GM19025 (cell line): ENCODE data around the gene KCTD3.
A peak's percentile ranks its signal among the peaks of the same experiment; 100 is the strongest.

ENCODE experiments used
- ATAC-seq: cut with Tn5 transposase; IDR thresholded peaks from one replicate; pipeline ENCODE4 v1.9.1; 2021; ENCODE audit warnings: mild to moderate bottlenecking, low read depth, moderate library complexity; ENCODE audit not compliant: unreplicated experiment

KCTD3 gene

DNA sequence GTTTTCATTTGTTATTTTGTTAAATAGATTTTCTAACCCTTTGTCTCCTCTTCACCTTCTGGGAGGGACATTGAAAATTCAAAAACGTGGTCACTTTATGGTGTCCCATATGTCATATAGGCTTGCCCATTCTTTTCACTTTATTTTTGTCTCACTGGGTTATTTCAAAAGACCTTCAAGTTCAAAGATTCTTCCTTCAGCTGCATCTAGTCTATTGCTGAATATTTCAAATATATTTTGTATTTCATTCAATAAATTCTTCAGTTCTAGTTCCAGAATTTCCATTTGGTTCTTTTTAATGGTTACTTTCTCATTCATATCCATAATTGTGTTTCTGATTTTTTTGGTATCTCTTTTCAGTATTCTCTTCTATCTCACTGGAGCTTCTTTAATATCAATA lies 11.6 kb upstream of the KCTD3 start:
- no peak for ATAC-seq

DNA sequence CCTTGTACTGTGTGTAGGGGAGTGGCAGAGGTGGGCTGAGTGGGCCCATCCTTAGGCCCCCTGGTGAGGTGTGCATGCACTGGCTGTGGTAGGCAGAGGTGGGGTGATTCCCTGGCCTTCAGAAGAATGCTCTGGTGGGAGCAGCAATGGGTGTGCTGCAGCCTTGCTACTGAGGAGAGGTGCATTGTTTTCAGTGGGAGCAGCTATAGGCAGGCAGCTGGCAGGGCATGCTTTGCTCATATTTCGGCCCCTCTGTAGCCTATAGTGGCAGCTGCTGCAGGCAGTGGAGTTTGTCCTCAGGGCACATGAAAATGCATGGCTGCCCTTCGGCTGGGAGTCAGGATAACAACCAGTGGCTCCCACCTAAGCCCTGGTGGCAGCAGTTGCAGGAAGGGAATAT lies 10.1 kb upstream of the KCTD3 start:
- ATAC-seq = no peak

DNA sequence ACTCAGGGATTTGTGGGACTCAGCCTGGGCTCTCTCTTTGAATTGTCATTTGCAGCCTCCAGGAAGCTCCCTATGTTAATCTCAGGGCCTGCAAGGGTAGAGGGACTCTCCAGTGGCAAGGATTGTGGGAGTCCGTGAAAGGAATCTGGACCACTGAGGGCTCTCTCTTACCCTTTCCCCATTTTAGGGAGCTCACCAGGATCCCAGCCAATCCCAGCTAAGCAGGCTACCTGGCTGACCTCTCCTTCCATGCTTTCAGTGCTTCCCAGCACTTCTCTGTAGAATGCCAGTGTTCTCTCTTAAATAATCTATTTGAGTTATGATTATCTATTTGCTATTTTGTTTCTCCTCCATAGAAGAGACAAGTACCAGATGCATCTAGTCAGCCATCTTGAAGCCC lies 9.6 kb upstream of the KCTD3 start:
- no peak for ATAC-seq

DNA sequence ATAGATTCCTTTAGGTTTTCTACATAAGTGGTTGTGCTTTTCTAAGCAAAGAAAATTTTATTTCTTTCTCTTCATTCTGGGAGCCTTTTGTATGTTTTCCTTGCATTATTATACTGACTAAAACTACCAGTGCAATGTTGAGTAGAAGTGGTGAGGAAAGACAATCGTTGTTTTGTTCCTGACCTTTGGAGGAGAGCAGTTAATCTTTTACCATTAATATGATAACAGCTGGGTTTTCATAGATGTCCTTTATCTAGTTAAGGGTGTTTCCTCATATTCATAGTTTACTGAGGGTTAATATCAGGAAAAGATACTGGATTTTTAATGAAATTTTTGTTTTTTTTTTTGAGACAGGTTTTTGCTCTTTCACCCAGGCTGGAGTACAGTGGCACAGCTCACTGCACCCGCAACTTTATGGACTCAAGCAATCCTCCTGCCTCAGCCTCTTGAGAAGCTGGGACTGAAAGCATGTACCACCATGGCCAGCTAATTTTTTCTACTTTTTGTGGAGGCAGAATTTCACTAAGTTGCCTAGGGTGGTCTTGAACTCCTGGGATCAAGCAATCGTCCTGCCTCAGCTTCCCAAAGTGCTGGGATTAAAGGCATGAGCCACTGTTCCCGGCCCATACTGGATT lies 9.0 kb upstream of the KCTD3 start:
- no peak for ATAC-seq

DNA sequence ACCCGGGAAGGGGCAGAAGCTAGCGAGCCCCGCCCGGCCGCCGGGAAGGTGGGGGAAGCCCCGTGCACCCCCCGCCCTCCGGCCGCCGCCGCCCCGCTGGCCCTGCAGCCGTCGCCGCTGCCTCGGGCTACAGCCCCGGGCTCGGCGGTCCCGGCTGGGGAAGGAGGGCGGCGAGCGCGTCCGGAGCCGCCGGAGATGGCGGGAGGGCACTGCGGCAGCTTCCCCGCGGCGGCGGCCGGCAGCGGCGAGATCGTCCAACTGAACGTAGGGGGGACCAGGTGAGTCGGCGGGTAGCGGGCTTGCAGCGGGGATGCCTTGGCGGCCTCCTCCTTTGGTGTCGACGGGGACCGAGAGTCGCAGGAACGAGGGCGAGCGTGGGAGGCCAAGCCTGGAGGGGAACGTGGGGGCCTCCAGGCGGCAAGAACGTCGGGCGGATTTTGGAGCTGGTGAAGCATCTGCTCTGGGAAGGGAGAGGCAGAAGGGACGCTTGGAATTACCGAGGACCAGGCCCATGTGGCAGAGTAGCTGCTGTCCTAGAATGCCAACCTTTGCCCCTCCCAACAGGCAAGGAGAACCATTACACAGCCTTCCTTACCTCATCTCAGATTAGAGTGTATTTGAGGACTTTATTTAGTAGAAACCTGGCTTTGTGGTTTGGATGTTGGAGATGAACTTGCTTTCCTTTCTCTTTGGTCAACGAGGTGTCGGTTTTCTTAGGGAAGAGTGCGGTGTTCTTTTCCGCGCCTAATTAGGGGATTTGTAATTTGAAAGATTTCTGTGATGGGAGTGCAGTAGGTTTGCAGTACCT lies 591 bp downstream of the KCTD3 start:
- ATAC-seq = peak; percentile 60

DNA sequence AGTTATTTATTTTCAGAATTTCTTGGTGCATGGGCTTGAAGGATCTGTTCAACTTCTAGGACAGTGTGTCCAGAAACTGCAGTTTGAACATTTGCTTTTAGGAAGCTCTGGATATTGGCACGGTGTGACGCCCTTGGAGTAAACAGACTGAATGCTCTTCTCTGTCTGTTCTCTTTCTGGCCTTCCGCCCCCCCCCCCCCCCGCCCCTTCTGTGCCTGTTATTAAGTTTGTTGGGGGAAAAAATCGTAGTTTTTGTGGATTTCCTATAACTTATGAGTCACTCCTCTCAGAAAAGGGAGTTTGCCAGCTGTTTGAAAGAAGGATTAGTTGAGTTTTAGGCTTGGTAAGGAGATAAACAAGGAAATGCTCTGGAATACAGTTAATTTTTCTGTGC lies 1.2 kb downstream of the KCTD3 start:
- no peak for ATAC-seq

DNA sequence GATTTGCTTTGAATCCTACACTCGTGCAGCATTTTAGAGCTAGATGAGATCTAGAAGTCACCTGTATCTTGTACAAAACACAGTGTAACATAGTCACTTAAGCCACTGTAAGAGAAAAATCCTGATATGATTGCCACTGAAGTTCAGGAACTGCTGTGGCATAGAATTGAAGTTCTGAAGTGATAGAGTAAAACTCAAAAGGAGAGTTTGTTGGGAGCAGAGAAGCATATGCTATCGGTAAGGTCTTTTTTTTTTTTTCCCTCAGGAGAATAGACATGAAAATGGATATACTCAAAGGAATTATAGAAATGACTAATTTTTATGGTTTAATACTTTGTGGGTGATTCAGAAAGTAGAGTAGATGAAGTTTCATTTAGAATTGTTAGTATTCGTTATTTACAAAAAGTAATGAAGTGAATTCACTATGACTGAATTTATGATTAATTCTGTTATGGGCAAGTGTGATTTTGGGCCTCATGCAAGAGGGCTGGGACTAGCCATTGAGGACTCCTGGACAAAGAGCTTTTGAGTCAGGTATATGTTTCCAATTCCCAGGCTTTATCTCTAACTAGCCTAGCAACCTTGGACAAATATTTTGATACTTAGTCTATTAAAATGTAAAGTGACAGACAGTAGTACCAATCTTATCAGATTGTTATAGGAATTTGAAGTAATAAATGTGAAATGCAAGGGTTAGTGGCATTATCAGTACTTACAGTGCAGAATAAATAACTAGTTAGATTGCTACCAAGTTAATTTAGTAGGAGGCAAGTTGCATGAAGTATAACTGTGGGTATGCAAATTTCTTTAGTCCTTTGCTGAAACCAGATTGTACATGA lies 3.1 kb downstream of the KCTD3 start:
- ATAC-seq = no peak

DNA sequence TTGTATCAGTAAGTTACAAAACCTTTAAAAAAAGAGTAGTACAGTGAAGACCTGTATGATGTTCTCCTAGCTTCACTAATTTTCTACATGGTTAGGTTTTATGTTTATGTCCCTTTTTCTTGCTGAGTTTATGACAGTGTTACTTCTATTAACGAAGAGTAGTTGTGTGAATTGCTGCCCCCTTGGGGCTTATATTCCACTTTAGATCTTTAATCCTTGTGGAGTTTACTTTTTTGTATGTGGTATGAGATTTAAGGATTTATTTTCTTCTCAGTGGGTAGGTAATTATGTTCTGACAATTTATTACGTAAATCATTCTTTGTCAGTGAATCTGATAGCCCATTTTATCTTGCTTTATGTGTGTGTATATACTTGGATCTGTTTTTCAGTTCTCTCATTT lies 14.8 kb downstream of the KCTD3 start:
- no peak for ATAC-seq

DNA sequence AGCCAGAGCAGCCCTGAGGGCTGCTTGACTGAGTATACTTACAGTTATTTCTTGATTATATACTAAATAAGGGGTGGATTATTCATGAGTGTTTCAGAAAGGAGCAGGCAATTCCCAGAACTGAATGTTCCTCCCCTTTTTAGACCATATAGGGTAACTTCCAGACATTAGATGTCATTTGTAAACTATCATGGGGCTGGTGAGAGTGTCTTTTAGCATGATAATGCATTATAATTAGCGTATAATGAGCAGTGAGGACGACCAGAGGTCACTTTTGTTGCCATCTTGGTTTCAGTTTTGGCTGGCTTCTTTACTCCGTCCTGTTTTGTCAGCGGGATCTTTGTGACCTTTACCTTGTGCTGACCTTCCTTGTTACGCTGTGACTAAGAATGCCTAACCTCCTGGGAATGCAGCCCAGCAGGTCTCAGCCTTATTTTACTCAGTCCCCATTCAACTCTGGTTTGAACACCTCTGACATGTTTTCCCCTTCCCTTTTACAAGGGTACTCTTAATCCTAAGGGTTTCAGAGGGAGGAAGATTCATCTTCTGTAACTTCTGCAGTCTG lies 16.2 kb downstream of the KCTD3 start:
- ATAC-seq = peak; percentile 80

DNA sequence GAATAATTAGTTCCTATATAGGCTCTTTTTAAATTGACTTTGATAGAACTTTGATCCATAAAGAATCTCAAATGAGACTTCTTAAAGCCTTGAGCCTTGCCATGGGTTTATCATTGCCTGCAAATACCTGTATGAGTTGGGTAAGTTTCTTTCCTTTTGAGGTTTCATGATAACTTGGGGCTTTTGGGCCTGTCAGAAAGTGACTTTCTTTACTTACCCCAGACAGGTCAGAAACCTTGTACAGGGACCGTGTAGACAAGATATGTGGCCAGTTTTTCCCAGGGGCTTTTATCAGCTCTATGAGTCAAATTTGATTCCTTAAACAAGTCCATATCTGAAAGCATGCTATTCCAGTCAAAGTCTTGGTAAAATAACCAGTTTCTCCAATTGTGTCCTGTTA lies 17.3 kb downstream of the KCTD3 start:
- peak; percentile 33 for ATAC-seq

DNA sequence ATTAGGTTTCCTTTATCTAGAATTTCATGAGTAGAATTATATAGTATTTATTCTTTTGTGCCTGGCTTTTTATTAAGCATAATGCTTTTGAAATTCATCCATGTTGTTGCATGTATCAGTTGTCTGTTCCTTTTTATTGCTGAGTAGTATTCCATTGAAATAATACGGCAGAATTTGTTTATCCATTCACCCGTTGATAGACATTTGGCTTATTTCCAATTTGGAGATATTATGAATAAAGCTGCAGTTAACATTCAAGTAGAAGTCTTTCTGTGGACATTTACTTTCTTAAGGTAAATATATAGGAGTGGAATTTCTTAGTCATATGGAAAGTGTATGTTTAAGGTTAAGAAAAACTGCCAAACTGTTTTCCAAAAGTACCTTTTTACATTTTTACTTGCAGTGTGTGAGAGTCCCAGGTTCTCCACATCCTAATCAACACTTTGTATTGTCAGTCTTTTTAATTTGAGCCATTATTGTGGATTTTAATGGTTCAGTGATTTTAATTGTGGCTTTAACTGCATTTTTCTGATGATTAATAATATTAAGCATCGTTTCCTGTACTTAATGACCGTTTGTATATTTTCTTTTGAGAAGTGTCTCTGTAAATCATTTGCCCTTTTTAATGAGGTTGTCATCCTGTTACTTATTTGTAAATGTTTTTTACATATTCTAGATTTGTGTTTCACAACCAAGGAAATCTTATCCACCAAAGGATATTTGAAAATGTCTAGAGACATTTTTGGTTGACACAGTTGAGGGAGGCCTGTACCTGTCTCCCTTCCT lies 22.7 kb downstream of the KCTD3 start:
- ATAC-seq = no peak

DNA sequence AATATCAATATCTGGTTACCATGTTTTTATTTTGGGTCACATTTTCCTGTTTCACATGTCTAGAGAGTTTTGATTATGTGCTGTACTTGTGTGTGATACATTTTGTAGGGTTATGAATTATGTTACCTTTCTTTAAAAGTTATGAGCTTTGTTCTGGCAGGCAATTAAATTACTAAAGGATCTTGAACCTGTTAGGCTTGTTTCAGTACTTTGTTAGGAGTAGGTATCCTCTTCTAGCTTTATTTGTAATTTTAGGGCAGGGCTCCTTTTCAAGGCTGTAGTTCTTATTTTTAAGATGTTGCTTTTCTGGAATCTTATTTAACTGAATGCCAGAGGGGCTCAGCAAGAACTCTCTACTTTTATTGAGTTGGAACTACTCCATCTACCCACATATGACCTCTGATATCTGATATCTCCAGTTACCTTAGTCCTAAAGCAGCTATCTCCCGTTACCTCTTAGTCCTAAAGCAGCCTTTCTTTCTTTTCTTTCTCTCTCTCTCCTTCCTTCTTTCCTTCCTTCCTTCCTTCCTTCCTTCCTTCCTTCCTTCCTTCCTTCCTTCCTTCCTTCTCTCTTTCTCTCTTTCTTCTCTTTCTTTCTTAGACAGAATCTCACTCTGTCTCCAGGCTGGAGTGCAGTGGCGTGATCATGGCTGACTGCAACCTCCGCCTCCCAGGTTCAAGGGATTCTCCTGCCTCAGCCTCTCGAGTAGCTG lies 23.8 kb downstream of the KCTD3 start:
- no peak for ATAC-seq

DNA sequence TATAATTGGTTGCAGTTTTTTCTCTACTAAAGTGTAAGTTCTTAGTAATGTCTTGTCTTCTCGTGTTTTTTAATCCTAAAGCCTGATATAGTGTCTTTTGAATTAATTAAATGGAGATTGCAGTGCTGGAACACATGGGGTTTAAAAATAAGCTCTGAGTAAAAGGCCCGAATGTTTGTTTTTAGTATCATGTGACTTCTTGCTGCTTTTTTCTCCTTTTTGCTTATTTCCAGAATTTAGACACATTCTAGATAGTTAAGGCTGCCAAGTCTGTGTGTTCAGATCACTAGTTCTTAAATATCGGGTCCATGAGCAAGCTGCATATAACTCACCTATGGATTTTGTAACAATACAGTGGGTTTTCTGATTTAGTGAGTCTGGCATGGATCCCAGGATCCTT lies 27.5 kb downstream of the KCTD3 start:
- ATAC-seq = no peak

DNA sequence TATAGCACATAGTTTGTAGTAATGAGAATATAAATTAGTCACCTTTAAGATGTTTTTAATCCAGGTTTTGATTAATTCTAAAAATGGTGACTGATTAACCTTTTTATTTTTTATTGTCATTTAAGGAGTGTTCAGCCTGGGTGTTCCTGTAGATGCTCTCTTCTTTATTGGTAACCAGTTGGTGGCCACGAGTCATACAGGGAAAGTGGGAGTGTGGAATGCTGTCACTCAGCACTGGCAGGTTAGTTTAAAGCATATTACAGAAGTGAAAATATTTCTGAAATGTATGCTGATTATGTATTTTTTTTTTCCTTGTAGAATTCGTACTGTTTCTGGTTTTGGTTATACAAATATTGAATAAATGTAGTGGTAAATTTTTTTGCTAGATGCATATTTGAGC lies 28.1 kb downstream of the KCTD3 start:
- ATAC-seq = no peak

DNA sequence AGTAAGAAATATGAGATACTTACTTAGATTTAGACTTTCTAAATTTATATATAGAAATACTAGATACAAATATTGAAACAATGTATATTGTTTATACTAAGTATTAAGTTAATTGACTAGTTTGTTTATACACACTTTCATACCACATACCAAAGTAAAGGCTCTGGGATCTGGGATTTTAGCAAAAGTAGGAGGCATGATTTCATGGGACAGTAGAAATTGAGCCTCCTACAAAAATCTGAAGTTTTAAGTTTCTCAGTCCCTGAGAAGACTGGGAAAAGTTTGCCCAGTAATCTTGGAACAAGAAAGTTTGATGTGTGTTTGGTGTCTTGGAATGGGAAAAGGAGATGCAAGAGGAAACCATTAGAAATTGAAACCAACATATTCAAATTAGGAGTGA lies 30.9 kb downstream of the KCTD3 start:
- ATAC-seq = no peak

DNA sequence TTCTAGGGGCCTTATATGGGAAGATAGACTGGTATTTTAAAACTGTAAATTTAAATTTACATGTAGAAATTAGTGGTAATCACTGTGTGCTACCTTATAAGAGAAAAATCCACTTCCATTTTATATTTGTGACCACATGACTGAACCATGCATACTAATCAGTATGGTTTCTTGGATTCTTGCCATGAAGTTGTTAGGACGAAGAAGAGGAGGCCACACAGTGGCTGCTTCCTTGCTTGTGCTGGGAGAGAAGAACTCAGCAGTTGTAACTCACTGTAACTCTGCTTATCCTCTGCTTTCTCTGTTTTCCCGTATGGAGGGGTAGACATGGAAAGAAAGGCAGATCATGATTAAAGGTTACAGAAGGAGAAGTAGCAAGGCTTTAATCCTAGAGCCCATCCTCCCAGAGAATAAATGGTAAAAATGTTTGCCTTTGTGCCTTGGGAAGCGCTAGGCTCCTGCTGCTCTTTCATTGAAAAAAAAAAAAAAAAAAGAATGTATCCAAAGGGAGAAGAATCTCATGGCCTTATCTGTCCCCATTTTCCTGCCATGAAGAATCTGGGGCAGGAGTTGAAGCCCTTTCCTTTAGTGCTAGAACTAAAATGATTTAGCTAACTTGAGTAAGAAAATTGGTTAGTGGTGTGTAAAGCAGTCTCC lies 32.4 kb downstream of the KCTD3 start:
- no peak for ATAC-seq

DNA sequence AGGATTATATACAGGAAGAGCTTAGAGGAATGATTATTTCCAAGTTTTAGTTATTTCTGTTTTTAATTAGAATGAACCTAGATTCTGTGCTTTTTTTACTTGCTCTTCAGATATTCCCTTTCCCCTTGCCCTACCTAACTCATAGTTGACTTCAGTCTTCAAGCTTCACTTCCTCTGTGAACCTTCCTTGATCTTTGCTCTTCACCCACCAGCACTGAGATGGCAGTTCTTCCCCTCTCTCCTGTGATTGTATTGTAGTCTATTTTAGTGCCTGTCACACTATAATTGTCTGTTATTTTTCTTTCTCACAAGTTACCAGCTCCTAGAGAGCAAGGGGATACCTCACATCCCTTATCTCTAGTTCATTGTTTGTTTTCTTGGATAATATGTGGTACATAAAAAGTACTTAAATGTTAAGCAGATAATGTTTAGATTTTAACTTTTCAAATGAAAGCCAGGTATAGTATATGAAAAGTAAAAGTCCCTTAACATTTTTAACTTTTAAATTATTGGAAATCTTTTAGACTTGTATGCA lies 33.2 kb downstream of the KCTD3 start:
- no peak for ATAC-seq

DNA sequence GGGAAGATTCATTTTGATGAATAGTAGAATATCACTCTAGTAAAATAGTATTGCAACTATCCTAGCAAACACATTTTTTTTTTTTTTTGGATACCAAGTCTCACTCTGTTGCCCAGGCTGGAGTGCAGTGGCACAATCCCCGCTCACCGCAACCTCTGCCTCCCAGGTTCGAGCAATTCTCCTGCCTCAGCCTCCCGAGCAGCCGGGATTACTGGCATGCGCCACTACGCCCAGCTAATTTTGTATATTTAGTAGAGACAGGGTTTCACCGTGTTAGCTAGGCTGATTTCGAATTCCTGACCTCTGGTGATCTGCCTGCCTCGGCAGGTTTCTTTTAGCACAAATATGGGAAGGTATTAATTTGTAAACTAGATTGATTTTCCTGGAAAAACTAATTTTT lies 33.8 kb downstream of the KCTD3 start:
- no peak for ATAC-seq

DNA sequence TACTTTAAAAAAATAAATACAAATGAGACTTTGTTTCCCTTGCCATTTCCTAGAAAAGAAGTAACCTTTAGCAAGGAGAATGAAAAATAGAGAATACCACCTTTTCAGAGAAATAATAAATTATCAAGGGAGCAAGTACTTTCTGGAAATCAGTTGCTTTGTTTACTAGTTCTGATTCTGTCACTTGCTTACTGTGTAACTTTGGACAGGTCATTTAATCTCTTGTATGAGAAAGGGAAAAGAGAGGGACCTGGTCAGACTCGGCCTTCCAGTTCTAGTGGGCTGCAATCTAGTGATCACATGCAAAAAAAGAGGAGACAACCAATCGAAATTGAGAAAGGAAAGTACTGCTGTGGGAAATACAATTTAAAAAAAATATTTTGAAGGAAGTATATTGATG lies 34.2 kb downstream of the KCTD3 start:
- ATAC-seq = no peak
